ENCODE results near the gene NDUFB10. TPM values are rescaled to one million over a fixed set of nuclear protein-coding genes. Genes with fewer than 3 reads are reported as not detected.

NDUFB10 gene
- total and polyA plus RNA-seq, 2 donors, result 103 to 129 TPM

DNA sequence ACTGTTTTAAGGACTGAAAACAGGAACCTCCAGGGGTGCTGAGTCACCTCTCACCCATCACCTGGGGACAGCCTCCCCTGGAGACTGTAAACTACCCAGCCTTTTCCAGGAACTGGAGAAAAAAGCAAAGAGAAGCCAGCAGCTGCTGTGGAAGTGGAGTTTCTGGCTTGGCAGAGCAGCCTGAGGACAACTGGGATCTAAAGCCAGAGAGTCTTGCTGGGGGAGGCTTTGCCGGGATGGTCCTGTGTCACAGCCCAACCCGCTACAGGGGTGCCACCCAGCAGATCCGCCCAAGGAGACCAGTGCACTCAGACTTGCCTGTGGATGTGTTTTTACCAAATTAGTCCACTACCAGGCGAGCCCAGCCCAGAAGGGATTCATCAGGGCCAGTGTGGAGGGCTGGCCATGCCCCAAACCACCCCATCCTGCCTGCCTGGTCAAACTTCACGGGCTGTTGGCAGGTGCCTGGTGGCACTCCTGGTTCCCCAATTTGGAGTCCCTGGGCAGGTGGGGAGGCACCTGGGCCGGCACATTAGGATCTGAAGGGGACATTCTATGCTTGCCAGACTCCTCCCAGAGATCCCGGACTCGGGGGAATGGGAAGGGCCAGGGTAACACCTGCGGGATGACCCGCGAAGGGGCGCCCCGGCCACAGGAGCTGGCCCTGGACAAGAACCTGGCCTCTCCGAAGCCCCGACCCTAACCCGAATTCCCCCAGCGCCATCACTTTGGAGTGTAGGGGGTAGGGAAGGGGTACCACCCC is 17.1 kb upstream of the NDUFB10 start:
- 20% methylated on average over 17 of the region's 17 CpGs for WGBS
- Histone ChIP-seq H3K27me3 (ENCODE audit: control insufficient read depth in 2 of 2, insufficient read depth in 1 of 2, low read length in 1 of 2) (peaks cover 0 to 7% of the 10 kb centered on the region in 2 donors), H3K27ac (ENCODE audit: low read depth in 1 of 2, low read length in 1 of 2) (no peak overlapping the region), H3K9me3 (ENCODE audit: control insufficient read depth in 2 of 2, insufficient read depth in 1 of 2, low read length in 1 of 2) (no peaks in the 10 kb centered on the region), H3K4me3 (ENCODE audit: low read length in 2 of 2) (peak overlapping the region; percentile 72 to 86), H3K36me3 (ENCODE audit: control insufficient read depth in 2 of 2, insufficient read depth in 2 of 2, low read length in 1 of 2) (peaks cover 19 to 35% of the 10 kb centered on the region in 2 donors), H3K4me1 (ENCODE audit: control insufficient read depth in 2 of 2, insufficient read depth in 2 of 2, low read length in 2 of 2) (peaks cover 8 to 21% of the 10 kb centered on the region in 2 donors)
- no peak for DNase-seq (ENCODE audit: low read depth in 6 of 9, low spot score in 9 of 9)

DNA sequence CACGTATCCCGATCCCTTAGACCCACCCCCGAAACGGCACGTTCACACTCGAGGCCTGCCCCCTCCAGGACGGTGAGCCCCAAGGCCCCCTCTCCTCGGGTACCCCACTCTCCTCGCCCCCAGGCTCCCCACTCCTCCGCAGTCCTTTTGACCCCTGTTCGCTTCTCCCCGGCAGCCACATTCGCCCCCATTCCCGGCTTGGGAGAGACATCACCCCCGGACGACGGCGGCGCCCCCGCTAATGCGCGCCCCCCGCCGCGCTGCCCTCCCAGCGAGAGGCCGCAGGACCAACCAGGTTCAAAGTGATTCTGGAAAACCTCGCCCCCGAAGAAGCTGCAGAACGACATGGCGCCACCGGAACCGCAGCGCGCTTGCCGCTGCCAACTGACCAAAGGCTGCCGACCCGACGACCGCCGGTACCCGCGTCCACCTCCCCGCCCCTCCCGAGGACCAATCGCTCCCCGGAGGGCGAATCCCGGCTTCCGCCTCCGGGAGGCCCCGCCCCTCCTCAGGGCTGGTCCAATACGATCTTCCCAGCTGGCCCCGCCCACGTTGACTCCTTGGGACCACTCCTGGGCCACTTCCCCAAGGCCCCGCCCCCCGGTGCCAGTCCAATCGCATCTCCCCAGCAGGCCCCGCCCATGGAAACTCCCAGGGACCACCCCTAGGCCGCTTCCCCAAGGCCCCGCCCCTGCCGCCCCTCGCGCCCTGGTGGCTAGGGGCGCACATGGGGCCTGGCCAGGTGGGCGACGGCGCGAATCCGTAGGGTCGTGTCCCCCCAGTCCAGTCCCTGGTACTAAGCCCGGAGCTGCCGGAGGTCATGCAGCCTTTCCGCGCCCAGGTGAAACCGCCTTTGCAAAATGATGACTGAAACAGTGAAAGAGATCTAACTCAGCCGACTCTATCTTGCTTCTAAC is 16.3 kb upstream of the NDUFB10 start, which contains the start of gene MSRB1:
Gene MSRB1 (minus strand): TSS at position 390 of the 917 bp plus-strand sequence. CDS start 43 bp downstream, at position 347.
- Histone ChIP-seq H3K4me1 (ENCODE audit: control insufficient read depth in 2 of 2, insufficient read depth in 2 of 2, low read length in 2 of 2) (peaks cover 8 to 21% of the 10 kb centered on the region in 2 donors), H3K9me3 (ENCODE audit: control insufficient read depth in 2 of 2, insufficient read depth in 1 of 2, low read length in 1 of 2) (no peaks in the 10 kb centered on the region), H3K27ac (ENCODE audit: low read depth in 1 of 2, low read length in 1 of 2) (peak within 1 kb of the TSS; percentile 26 to 78), H3K4me3 (ENCODE audit: low read length in 2 of 2) (peak within 1 kb of the TSS; percentile 72 to 86), H3K36me3 (ENCODE audit: control insufficient read depth in 2 of 2, insufficient read depth in 2 of 2, low read length in 1 of 2) (peaks cover 17 to 29% of the 10 kb centered on the region in 2 donors), H3K27me3 (ENCODE audit: control insufficient read depth in 2 of 2, insufficient read depth in 1 of 2, low read length in 1 of 2) (peaks cover 0 to 7% of the 10 kb centered on the region in 2 donors)
- peak; percentile 92 to 100 (median 99) for DNase-seq (ENCODE audit: low read depth in 6 of 9, low spot score in 9 of 9)
- WGBS, result 2% methylated on average over 77 of the region's 77 CpGs

DNA sequence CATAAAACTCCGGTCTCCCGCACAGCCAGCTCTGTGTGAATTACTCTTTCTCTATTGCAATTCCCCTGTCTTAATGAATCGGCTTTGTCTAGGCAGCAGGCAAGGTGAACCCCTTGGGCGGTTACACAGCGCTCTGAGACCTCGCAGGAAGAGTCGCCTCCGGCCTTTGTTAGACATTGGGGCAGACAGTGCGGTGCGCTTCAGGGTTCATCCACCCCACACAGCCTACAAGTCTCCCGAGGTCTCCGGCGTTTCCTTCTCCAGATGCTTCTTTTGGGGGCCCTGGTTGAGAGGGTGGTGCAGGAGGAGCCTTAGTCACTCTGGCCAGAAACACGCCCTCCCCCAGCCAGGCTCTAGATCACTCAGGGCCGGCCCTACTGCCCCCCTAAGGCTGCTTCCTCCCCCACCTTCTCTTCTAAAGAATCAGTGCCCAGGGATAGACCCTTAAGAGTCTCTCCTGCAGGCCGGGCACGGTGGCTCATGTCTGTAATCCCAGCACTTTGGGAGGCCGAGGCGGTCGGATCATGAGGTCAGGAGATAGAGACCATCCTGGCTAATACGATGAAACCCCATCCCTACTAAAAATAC is 14.6 kb upstream of the NDUFB10 start:
- no peak for DNase-seq (ENCODE audit: low read depth in 6 of 9, low spot score in 9 of 9)
- WGBS, result 99% methylated on average over 21 of the region's 21 CpGs
- peaks cover 8 to 21% of the 10 kb centered on the region in 2 donors for H3K4me1 ChIP-seq (ENCODE audit: control insufficient read depth in 2 of 2, insufficient read depth in 2 of 2, low read length in 2 of 2)

DNA sequence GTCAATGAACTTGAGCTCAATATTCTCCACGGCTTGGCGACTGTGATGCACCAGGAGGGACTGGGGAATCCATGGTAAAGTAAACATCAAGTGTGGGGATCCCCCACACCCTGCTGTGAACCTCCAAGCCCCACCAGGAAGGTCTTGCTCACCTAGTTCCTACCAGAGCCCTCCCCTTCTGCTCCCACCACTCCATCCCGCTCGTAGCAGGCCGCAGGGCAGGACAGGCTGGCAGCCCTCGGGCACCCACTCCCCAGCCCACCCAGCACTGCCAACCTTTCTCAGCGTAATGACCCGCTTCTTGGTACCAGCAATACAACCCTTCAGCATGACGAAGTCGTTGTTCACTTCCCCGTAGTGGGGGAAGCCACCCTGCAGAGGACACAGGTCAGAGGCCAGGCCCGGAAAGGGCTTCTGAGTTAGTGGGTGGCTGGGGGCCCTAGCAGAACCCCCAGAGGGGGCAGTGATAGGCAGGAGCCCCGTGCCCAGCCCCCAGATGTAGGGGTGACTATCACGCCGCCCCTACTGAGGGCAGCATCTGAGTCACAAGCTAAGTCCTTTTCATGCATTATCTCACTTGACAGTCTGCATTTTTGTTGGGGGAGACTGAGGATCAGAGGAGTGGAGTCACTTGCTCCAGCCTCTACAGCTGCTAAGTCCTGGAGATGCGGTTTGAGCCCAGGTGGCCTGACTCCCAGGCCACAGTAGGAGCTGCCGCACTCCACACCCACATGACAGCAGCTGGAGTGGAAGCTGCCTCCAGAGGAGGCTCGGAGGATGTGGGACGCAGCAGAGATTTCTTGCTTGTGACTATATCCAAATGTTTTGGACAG is 13.6 kb upstream of the NDUFB10 start:
- DNase-seq (ENCODE audit: low read depth in 6 of 9, low spot score in 9 of 9), result no peak

More for the DNA sequence above, 14.6 kb upstream of the NDUFB10 start:
- no peaks in the 10 kb centered on the region for H3K9me3 ChIP-seq (ENCODE audit: control insufficient read depth in 2 of 2, insufficient read depth in 1 of 2, low read length in 1 of 2)
- H3K36me3 ChIP-seq (ENCODE audit: control insufficient read depth in 2 of 2, insufficient read depth in 2 of 2, low read length in 1 of 2), result peaks cover 5 to 14% of the 10 kb centered on the region in 2 donors
- H3K4me3 ChIP-seq (ENCODE audit: low read length in 2 of 2), result no peak overlapping the region
- peaks cover 0 to 7% of the 10 kb centered on the region in 2 donors for H3K27me3 ChIP-seq (ENCODE audit: control insufficient read depth in 2 of 2, insufficient read depth in 1 of 2, low read length in 1 of 2)
- no peak overlapping the region for H3K27ac ChIP-seq (ENCODE audit: low read depth in 1 of 2, low read length in 1 of 2)

DNA sequence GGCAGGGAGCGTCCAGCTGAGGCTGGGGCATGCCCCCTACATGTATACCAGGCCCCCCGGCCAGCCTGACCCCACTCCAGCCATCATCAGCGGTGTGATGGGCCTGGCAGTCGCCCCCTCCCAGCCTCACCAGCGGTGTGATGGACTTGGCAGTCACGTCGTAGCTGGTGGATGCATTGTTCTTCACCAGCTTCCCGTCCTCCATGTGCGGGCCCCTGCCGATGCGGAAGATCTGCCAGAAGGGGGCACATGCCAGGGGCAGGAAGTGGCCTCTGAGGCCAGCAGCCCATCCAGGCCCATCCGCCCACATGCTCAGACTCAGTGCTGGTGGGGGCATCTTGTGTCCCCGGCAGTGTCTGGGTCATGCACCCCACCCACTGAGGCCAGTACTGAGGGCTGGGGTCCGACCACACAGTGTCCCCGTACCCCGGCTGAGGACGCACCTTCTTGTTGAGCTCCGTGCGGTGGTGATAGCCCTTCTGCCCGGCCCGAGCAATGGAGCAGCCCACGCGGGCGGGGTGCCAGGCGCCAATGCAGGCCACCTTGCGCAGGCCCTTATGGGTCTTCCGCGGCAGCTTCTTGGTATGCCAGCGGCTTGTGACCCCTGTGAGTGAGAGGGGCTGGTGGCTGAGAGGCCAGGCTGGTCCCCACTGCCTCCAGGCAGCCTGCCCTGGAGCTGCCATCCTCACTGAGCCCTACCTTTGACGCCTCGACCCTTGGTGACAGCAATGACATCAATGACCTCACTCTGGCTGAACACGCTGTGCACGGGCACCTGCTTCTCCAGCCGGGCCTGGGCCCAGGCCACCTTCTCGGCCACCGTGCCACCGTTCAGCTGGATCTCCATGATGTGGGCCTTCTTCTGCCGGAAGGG is 12.6 kb upstream of the NDUFB10 start:
- 95% methylated on average over 38 of the region's 38 CpGs for WGBS
- DNase-seq (ENCODE audit: low read depth in 6 of 9, low spot score in 9 of 9), result no peak
- Histone ChIP-seq H3K9me3 (ENCODE audit: control insufficient read depth in 2 of 2, insufficient read depth in 1 of 2, low read length in 1 of 2) (no peaks in the 10 kb centered on the region), H3K4me3 (ENCODE audit: low read length in 2 of 2) (no peak overlapping the region), H3K4me1 (ENCODE audit: control insufficient read depth in 2 of 2, insufficient read depth in 2 of 2, low read length in 2 of 2) (peaks cover 8 to 15% of the 10 kb centered on the region in 2 donors), H3K27me3 (ENCODE audit: control insufficient read depth in 2 of 2, insufficient read depth in 1 of 2, low read length in 1 of 2) (peaks cover 0 to 7% of the 10 kb centered on the region in 2 donors), H3K36me3 (ENCODE audit: control insufficient read depth in 2 of 2, insufficient read depth in 2 of 2, low read length in 1 of 2) (no peaks in the 10 kb centered on the region), H3K27ac (ENCODE audit: low read depth in 1 of 2, low read length in 1 of 2) (no peak overlapping the region)

More for the DNA sequence above, 13.6 kb upstream of the NDUFB10 start:
- 93% methylated on average over 19 of the region's 19 CpGs for WGBS
- peaks cover 0 to 4% of the 10 kb centered on the region in 2 donors for H3K36me3 ChIP-seq (ENCODE audit: control insufficient read depth in 2 of 2, insufficient read depth in 2 of 2, low read length in 1 of 2)
- H3K9me3 ChIP-seq (ENCODE audit: control insufficient read depth in 2 of 2, insufficient read depth in 1 of 2, low read length in 1 of 2), result no peaks in the 10 kb centered on the region
- peaks cover 0 to 7% of the 10 kb centered on the region in 2 donors for H3K27me3 ChIP-seq (ENCODE audit: control insufficient read depth in 2 of 2, insufficient read depth in 1 of 2, low read length in 1 of 2)
- H3K4me3 ChIP-seq (ENCODE audit: low read length in 2 of 2), result no peak overlapping the region
- H3K27ac ChIP-seq (ENCODE audit: low read depth in 1 of 2, low read length in 1 of 2), result no peak overlapping the region
- H3K4me1 ChIP-seq (ENCODE audit: control insufficient read depth in 2 of 2, insufficient read depth in 2 of 2, low read length in 2 of 2), result peaks cover 8 to 21% of the 10 kb centered on the region in 2 donors

DNA sequence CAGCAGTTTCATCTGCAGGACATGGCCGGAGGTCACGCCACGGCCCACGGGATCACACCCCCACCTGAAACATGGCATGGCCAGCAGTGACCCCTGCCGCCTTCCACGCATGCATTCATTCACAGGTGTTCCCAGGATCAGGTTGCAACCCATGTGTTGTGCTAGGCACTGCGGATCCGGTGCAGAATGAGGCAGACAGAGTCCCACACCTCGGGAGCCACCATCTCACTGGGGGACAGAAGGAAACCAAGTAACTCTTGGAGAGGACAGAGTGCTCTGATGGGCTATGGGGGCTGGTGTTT is 12.0 kb upstream of the NDUFB10 start:
- no peak for DNase-seq (ENCODE audit: low read depth in 6 of 9, low spot score in 9 of 9)
- 95% methylated on average over 9 of the region's 9 CpGs for WGBS
- no peaks in the 10 kb centered on the region for H3K9me3 ChIP-seq (ENCODE audit: control insufficient read depth in 2 of 2, insufficient read depth in 1 of 2, low read length in 1 of 2)
- no peak overlapping the region for H3K4me3 ChIP-seq (ENCODE audit: low read length in 2 of 2)
- peaks cover 0 to 4% of the 10 kb centered on the region in 2 donors for H3K27me3 ChIP-seq (ENCODE audit: control insufficient read depth in 2 of 2, insufficient read depth in 1 of 2, low read length in 1 of 2)
- H3K27ac ChIP-seq (ENCODE audit: low read depth in 1 of 2, low read length in 1 of 2), result no peak overlapping the region
- H3K36me3 ChIP-seq (ENCODE audit: control insufficient read depth in 2 of 2, insufficient read depth in 2 of 2, low read length in 1 of 2), result no peaks in the 10 kb centered on the region
- peaks cover 3 to 9% of the 10 kb centered on the region in 2 donors for H3K4me1 ChIP-seq (ENCODE audit: control insufficient read depth in 2 of 2, insufficient read depth in 2 of 2, low read length in 2 of 2)

DNA sequence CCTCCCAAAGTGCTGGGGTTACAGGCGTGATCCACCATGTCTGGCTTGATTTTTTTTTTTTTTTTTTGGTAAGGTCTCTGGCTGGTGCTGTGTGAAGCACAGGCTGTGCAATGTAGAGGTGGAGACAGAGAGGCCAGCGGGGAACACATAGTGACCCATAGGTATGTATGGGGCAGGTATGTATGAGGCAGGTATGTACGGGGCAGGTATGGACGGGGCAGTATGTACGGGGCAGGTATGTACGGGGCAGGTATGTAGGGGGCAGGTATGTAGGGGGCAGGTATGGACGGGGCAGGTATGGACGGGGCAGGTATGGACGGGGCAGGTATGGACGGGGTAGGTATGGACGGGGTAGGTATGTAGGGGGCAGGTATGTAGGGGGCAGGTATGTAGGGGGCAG is 9.8 kb upstream of the NDUFB10 start:
- Histone ChIP-seq H3K9me3 (ENCODE audit: control insufficient read depth in 2 of 2, insufficient read depth in 1 of 2, low read length in 1 of 2) (no peaks in the 10 kb centered on the region), H3K36me3 (ENCODE audit: control insufficient read depth in 2 of 2, insufficient read depth in 2 of 2, low read length in 1 of 2) (no peaks in the 10 kb centered on the region), H3K27me3 (ENCODE audit: control insufficient read depth in 2 of 2, insufficient read depth in 1 of 2, low read length in 1 of 2) (peaks cover 0 to 6% of the 10 kb centered on the region in 2 donors), H3K4me1 (ENCODE audit: control insufficient read depth in 2 of 2, insufficient read depth in 2 of 2, low read length in 2 of 2) (no peaks in the 10 kb centered on the region), H3K27ac (ENCODE audit: low read depth in 1 of 2, low read length in 1 of 2) (no peak overlapping the region), H3K4me3 (ENCODE audit: low read length in 2 of 2) (no peak overlapping the region)
- 98% methylated on average over 11 of the region's 11 CpGs for WGBS
- DNase-seq (ENCODE audit: low read depth in 6 of 9, low spot score in 9 of 9), result no peak

DNA sequence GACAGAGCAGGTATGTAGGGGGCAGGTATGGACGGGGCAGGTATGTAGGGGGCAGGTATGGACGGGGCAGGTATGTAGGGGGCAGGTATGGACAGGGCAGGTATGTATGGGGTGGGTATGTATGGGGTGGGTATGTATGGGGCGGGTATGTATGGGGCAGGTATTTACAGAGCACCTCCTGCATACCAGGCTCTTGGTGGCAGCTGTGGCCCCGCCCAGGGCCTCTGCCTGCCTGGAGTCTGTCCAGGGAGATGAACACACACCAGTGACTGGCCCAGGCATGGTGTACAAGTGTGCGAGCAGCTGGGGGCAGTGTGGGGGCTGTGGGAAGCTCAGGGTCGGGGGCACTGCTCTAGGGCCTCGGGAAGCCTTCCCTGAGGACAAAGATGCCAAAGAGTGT is 9.3 kb upstream of the NDUFB10 start:
- H3K27me3 ChIP-seq (ENCODE audit: control insufficient read depth in 2 of 2, insufficient read depth in 1 of 2, low read length in 1 of 2), result peaks cover 0 to 8% of the 10 kb centered on the region in 2 donors
- H3K27ac ChIP-seq (ENCODE audit: low read depth in 1 of 2, low read length in 1 of 2), result no peak overlapping the region
- no peak for DNase-seq (ENCODE audit: low read depth in 6 of 9, low spot score in 9 of 9)
- no peaks in the 10 kb centered on the region for H3K4me1 ChIP-seq (ENCODE audit: control insufficient read depth in 2 of 2, insufficient read depth in 2 of 2, low read length in 2 of 2)
- H3K4me3 ChIP-seq (ENCODE audit: low read length in 2 of 2), result no peak overlapping the region
- WGBS, result 93% methylated on average over 7 of the region's 7 CpGs
- H3K9me3 ChIP-seq (ENCODE audit: control insufficient read depth in 2 of 2, insufficient read depth in 1 of 2, low read length in 1 of 2), result no peaks in the 10 kb centered on the region
- no peaks in the 10 kb centered on the region for H3K36me3 ChIP-seq (ENCODE audit: control insufficient read depth in 2 of 2, insufficient read depth in 2 of 2, low read length in 1 of 2)
